GM18907 (cell line): ENCODE results near the gene JPT2.
"Not testable (repeated sequence)": the region's sequence is repeated elsewhere in the genome, so short reads cannot be mapped to it uniquely, and the experiment has no call there.

ENCODE experiments used
- ATAC-seq: cut with Tn5 transposase; IDR thresholded peaks from one replicate; pipeline ENCODE4 v1.9.1; 2021; ENCODE audit warnings: mild to moderate bottlenecking, moderate library complexity; ENCODE audit not compliant: unreplicated experiment

Gene JPT2

DNA sequence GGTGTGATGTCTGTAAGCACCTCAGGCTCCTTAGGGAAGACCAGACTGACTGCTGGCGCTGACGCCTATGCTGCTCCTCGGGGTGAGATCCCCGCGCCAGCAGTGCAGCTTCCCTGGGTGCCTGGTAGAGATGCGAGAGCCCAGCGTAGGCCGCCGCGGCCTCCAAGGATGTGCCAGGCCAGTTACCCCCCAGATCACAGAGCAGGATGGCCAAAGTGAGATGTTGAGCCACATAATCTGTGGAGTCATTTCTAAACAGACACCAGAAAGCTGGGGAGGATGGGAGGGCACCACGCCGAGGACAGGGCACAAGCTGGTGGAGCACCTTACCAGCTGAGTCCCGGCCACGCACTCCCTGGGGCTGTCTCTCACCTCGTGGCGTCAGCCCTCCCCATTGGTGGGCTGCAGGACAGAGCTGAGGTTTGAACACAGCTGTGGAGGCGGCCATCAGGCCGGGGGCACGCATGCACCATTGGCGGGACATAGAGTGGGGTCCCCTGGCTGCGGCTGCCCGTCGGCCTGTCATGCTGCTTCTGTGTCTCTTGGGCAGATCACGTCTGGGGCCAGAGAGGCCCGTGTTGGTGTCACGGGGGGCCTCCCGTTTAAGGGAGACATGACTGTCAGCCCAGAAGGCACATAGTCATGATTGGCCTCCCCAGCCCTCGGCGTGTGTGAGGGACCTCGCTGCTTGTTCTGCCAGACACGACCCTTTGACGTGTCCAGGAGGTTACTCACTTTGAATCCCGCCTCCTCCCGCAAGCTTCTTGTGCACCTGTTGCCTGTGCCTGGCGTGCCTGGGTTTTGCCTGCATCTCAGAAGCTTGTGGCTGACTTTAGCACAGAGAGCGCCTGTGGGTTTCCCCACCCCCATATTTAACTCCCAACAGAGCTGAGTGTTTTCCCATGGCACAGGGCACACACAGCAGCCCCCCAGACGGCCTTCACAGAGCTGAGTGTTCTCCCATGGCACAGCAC is 49.9 kb downstream of the JPT2 start:
- ATAC-seq = no peak

DNA sequence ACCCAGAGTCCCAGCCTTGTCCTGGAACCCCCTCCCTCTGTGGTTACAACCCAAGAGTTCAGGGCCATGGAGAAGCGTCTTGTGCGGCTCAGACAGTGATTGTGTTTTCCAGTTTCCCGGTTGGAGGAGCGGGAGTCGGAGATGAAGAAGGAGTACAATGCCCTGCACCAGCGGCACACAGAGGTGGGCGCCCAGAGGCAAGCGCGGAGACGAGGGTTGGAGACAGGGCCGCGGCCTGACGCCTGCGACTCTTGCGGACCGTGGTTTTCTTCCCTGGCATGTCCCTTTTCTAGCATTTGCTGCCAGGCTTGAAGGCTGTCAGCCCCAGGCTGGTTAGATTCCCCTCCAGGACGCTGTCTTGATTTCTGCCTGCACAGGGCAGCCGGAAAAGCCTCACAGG is 50.9 kb downstream of the JPT2 start:
- no peak for ATAC-seq

DNA sequence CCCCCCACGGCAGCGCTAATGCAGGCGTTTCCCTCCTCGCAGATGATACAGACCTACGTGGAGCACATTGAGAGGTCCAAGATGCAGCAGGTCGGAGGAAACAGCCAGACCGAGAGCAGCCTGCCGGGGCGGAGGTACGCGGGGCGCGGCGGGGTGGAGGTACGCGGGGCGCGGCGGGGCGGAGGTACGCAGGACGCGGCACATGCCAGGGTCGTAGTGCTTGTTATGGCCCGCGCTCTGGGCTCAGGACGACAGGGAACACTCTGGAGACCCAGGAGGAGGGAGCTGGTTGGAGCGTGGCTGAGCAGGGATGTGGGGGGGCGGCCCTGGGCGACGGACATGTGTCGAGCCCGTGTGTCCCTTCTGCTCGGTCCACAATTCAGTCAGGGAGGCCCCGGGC is 51.4 kb downstream of the JPT2 start:
- ATAC-seq = no peak

DNA sequence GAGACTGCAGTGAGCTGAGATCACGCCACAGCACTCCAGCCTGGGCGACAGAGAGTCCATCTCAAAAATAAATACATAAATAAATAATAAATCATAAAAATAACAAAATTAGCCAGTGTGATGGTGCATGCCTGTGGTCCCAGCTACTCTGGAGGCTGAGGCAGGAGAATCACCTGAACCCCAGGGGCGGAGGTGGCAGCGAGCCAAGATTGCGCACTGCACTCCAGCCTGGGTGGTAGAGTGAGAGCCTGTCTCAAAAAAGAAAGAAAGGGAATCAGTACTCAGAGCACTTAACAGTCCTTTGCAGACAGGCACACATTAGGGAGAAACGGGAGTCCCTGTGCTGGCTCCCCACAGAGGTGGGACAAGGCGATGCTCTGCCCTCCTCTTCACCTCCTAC is 53.0 kb downstream of the JPT2 start:
- ATAC-seq = no peak

DNA sequence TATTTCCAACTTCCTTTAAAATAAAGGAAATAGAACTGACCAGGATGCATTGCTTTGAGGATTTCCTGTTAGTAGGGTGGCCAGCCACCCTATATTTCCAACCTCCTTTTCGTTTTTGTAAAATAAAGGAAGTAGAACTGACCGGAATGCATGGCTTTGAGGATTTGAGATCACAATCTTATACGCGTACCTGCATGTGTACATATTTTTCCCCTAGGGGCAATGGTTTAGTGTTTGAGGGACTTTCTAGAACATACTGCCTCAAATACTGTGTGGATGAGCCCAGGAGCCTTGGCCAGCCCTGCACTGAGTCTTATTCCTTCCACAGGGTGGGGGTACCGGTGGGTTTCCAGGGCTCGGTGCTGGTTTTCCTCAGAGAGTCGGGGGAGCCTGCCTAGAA is 53.5 kb downstream of the JPT2 start:
- no peak for ATAC-seq

DNA sequence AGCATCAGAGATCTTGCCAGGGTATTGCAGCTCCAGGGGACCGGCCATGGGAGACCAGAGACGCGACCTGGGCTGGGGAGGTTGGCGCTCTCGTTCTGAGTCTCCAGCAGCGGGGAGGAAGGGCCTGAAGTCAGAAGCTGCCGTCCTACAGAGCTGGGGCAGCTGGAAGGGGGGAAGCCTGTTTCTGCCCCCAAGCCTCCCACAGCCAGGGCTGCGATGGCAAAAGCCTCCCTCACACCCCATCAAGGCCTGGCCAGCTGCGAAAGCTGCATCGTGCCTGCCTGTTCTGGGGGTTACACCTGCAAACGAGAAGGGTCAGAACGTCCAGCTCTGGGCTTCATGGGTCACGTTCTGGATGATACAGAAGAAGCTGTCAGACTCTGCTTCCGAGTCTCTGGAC is 54.0 kb downstream of the JPT2 start:
- ATAC-seq = no peak

DNA sequence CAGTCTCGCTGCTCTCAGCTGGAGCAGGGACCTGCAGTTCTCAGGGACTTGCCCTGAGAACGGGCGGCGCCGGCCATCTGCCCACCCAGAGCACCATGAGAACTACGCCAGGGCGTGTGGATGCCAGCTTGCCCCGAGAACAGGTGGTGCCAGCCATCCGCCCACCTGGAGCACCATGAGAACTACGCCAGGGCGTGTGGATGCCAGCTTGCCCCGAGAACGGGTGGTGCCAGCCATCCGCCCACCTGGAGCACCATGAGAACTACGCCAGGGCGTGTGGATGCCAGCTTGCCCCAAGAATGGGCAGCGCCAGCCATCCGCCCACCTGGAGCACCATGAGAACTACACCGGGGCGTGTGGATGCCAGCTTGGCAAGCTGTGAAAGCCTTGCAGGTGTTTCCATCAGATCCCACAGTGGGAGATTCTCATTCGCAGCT is 54.5 kb downstream of the JPT2 start:
- not testable (repeated sequence) for ATAC-seq

DNA sequence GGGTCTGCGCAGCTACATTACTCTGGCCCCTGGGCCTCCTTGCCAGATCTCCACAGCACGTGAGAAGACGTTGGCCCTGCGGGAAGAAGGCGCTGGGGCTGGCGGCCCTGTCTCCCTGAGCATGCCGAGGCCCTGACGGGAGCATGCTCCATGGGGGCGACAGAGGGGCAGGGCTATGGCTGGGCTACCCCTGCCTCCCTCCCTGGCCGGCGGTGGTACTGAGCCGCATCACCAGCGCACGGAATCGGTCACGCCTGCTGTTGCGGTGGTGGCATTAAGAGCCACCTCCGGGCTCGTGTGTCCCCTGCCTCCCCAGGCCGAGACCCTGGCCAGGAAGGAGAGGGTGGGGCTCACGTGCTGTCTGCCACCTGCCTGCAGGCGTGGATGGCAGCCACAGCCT is 56.0 kb downstream of the JPT2 start:
- no peak for ATAC-seq

DNA sequence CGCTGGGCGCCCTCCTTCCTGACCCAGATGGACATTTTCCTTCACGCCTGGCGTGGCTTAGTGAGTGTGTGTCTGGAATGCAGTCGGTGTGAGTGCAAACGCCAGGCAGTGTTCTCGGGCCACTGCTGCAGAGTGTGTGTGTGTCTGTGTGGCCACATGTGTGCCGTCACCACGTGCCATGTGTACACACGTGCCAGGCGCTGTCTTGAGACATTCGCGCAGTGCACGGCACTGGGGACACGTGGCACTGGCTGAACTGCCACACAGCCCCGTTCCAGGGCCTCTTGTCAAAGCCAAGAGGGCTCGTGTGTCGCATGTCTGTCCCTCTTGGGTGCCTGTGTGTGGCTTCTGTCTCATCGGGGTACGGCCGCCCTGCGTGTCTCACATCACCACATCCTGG is 56.7 kb downstream of the JPT2 start:
- no peak for ATAC-seq

DNA sequence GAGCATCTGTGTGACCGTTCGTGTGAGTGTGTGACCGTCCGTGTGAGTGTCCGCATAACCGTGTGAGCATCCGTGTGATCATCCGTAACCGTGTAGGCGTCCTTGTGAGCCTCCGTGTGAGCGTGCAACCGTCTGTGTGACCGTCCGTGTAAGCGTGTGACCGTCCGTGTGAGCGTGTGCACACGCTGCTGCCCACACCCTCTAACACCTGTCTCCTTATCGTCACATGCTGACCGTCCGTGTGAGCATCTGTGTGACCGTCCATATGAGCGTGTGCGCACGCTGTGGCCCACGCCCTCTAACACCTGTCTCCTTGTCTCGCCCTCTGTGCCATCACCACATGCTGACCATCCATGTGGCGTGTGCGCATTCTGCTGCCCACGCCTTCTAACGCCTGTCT is 62.2 kb downstream of the JPT2 start:
- ATAC-seq = no peak

DNA sequence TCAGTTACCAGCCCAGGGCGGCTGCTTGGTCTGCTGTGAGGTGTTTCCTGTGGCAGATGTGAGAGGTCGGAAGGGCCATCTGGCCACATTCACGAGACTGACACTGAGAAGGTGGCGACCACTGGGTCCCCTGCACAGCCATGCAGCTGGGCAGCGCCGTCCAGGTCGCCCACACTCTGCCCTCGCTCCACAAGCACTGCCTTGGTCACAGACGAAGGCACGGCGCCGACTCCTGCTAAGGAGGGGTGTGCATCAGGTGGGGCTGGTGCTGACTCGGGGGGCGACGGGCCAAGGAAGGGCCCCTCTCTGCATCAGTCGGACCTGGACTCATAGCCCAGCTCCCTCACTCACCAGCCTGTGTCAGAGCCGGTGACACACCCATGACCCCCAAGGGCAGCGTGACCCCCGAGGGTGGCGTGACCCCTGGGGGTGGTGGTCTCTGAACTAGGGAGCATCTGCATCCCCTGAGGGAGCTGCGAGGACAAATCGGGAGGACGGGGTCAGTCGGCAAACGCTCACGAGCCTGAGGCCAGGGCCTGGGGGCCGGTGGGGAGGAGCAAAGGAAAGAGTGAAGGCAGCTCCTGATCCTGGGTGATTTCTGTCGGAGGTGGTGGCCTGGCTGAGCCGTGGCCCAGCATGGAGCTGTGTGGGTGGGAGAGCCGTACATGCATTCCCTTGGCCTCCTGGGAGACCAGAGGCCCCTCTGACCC is 62.9 kb downstream of the JPT2 start:
- no peak for ATAC-seq

DNA sequence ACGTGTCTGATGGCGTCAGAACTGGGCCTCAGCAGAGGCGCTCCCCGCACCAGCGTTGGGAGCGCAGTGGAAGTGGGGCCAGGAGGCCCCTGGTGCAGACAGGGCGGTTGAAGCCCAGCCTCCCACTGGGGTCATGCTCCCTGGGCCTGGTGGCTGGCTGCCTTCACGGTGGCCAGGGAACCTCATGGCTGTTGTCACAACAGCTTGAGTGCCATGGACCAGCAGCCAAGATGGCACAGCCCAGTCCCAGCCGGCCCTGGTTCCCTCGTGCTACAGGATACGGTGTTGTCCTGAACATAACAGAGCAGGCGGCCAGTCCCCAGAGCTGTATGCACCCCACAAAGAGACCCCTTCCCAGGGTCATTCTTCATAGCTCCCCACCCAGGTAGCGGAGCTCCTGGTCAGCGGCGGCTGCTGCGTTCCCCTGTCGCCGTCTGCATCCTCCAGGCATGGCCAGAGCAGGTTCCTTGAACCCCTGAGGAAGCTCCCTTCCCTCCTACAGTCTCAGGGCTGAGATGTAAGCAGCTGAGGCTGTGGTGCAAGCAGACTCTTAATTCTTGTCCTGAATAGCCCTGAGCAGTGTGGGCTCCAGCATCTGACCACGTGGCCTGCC is 63.6 kb downstream of the JPT2 start:
- ATAC-seq = no peak

DNA sequence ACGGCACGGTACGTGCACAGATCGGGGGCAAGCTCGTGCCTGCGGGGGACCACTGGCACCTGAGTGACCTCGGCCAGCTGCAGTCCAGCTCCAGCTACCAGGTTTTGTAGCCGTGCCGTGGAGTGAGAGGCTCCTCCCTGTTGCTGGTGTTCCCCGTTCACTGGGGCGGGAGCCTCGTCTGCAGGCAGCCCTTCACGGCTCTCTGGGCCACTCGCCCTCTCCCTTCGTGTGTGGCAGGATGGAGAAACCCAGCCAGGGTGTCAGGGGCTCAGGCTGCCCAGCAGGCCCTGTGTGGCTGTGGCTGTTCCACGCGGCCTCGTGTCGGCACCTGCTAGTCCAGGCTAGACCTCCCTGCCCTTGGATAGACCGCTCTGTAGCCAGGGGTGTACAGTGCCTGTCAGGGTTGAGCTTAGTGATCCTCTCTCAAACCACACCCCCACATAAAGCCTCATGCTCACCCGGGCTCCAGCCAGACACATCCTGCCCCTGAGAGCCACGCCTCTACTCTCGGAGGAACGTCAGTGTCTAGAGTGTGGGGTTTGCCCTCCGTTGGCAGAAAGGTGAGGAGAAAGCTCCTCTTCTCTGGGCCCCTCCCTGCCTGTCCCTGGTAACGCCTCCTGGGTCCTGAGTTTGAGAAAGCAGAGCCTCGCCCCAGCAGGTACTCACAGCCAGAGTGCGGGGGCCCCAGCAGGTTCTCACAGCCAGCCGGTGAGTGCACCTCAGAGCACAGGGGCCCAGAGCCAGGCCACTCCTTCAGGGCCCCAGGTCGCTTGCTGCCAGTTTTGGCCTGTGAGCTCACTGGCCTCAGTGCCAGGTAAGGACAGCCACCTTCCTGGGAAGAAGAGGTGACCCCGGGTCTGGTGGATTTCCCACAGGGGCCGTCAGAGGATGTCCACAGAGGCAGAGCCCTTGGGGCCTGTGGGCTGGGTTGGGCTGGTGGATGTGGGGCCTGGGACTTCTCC is 65.6 kb downstream of the JPT2 start:
- ATAC-seq = no peak

DNA sequence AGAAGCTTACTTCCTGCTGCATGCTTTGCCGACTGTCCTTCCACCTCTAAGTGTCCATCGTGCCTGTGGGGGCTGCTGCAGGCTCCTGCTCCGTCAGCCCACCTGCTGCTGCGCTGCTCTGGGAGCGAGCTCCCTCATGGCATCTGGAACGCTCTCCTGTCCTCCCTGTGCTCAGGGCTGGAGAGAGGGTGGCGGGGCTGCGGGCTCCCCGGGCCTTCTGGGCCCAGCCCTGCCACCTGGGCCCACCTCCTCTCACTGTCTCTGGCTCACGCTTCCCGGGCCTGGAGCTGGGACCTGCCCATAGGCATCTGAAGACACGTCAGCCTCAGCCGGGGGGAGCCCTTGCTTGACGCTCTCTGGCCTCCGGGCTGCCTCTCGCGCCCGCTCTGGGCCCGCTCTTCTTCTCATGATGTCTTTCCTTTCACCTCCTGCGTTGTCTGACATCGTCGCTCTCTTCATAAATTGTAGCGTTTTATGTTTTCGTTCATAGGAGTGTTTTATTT is 66.3 kb downstream of the JPT2 start:
- no peak for ATAC-seq

DNA sequence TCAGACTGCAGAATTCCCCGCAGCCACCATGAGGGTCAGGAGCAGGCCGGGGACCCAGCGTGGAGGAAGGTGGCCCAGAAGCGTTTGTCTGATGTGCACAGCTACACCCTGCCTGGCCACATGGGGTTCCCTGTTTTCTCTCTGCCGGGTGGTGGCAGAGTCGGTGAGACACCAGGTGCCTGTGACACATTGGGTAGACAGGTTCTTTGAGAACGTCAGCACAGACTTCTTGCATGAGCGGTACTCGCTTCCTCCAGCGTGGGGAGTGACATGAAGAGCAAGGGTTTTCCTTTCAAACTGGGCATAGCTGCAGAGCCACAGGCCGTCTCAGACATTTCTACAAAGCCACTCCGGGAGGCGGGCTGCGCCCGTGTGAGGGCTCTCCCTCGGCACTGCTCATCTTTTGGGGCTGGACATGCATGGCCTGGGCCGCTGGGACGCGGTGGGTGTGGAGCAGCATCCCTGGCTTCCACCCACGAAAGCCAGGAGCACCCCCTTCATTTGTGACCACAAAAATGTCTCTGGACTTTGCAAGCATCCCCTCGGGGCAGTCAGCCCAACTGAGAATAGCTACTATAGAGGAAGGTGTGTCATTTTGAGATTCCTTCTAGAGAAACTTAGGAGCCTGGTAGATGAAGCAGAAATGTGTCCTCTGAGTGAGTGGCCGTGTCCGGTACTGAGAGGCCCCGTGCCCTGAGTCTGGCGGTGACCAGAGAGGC is 67.3 kb downstream of the JPT2 start:
- ATAC-seq = no peak

DNA sequence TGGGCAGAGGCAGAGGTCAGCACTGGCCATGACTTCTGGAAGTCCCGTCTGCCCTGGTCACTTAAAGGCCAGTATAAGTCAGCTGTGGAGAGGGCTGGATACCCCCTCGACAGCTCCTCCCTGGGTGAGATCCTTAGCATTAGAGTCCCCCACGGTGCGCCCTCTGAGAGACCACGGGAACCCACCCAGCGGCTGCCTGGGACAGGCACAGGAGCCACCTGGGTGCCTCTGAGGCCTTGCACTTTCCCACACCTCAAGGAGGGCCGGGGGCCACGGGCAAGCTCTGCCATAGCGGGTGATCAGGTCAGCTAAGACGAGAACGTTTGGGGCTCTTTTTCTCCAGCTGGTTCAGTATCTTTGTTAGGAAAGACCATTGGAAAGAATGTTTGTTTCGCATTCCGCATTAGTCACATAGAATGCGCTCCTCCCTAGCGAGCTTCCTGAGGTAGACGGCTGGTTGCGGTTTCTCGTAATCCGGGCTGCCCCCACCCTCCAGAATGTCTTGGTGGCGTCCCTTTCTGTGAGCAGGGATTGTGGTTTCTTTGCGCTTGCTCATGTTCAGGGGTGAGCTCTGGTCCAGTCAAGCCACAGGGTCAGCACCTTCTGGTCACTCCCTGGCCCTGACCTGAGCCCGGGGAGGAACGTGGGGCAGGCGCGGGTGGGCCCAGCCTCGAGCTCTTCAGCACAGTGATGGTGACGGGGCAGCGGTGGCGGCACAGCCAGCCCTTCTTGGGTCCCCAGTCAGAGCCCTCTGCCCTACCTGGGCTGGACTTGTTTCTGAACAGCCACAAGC is 68.0 kb downstream of the JPT2 start:
- ATAC-seq = no peak

DNA sequence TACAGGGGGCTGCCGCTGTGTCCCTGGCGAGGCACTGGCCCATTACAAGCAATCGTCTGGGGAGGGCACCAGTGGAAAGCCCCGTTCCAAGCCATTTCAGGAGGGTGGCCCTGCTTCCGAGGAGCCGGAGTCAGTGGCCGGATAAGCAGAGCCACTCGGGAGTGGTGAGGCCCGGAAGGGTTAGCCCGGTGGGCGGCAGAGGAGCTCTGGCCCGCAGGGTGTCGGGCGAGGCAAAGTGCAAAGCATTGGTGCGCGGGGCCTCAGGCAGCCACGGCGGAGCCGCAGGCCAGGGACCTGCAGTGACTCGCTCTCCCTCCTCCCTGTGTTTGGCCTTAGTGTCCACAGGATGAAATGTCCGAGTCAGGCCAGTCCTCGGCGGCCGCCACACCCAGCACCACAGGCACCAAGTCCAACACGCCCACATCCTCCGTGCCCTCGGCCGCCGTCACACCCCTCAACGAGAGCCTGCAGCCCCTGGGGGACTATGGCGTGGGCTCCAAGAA is 68.7 kb downstream of the JPT2 start:
- no peak for ATAC-seq

DNA sequence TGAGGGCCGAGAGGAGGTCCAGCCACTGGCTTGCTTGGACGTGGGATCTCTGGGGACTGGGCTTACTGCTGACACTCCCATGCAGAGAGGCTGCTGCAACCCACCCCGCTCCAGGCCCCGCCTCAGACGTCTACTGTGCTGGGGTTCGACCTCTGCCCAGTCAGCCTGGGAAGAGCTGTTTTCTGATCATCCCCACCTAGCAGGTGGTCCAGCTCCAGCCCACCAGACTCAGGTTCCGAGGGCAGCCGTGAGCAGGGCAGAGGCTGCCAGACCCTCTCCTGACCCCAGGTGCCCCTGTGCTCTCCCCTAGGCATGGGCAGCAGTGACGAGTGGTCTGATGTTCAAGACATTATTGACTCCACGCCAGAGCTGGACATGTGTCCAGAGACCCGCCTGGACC is 69.9 kb downstream of the JPT2 start:
- no peak for ATAC-seq
